ENCODE results near the gene CLEC11A. TPM values are rescaled to one million over a fixed set of nuclear protein-coding genes. Genes with fewer than 3 reads are reported as not detected.
A peak's percentile ranks its signal among the peaks of the same experiment; 100 is the strongest.

Gene CLEC11A
- total and polyA plus RNA-seq, 2 experiments from 2014 or later: 122 to 164 TPM

GRCh38 chr19:50713556-50714236, 9.5 kb upstream of the CLEC11A start:
- no peaks in the 10 kb centered on the region for H4K20me1 ChIP-seq (ENCODE audit: insufficient read depth)
- no peaks in the 10 kb centered on the region for H3K9me2 ChIP-seq (ENCODE audit: insufficient read depth)
- no peak overlapping the region for H2AFZ ChIP-seq
- no peaks in the 10 kb centered on the region for H3F3A ChIP-seq (ENCODE audit: insufficient read depth)
- H3K79me2 ChIP-seq (ENCODE audit: insufficient read depth): no peaks in the 10 kb centered on the region
- no peaks in the 10 kb centered on the region for H3K36me3 ChIP-seq (ENCODE audit: low read depth)
- H3K27ac ChIP-seq: no peak overlapping the region
- TF ChIP-seq EZH2 (IDR thresholded peaks at IDR 0.05; ENCODE audit: insufficient read depth, poor library complexity, severe bottlenecking) (no peak), EZH2phosphoT487 (IDR thresholded peaks at IDR 0.05; ENCODE audit: insufficient read depth, low read depth) (no peak)
- H3K27me3 ChIP-seq (replicated peaks; ENCODE audit: insufficient read depth): no peaks in the 10 kb centered on the region
- no peak overlapping the region for H3K9ac ChIP-seq
- H3K4me1 ChIP-seq (ENCODE audit: insufficient read depth): no peaks in the 10 kb centered on the region
- no peak overlapping the region for H3K4me3 ChIP-seq
- in situ Hi-C loops (cut with MboI): no loop called here
- 87 to 89% methylated on average over 21 to 22 of the region's 22 CpGs for WGBS, 2 experiments (ENCODE audit: low coverage in 1 of 2, low lambda C conversion rate in 2 of 2, missing lambda C conversion rate in 2 of 2)
- no peak overlapping the region for H3K4me2 ChIP-seq (ENCODE audit: unreplicated experiment)
- no peaks in the 10 kb centered on the region for H3K9me3 ChIP-seq (ENCODE audit: low read depth)
- DNase-seq: no peak

GRCh38 chr19:50716178-50717025, 6.8 kb upstream of the CLEC11A start:
- Histone ChIP-seq H3K36me3 (ENCODE audit: low read depth) (no peaks in the 10 kb centered on the region), H3K4me2 (ENCODE audit: unreplicated experiment) (no peak overlapping the region), H3F3A (ENCODE audit: insufficient read depth) (no peaks in the 10 kb centered on the region), H3K9me3 (ENCODE audit: low read depth) (no peaks in the 10 kb centered on the region), H3K27ac (no peak overlapping the region), H4K20me1 (ENCODE audit: insufficient read depth) (no peaks in the 10 kb centered on the region), H3K9ac (no peak overlapping the region), H3K79me2 (ENCODE audit: insufficient read depth) (no peaks in the 10 kb centered on the region), H2AFZ (no peak overlapping the region), H3K4me3 (no peak overlapping the region), H3K27me3 (replicated peaks; ENCODE audit: insufficient read depth) (no peaks in the 10 kb centered on the region), H3K4me1 (ENCODE audit: insufficient read depth) (0 out of 2 replicates have a peak, but pooled peaks cover 4% of the 10 kb centered on the region), H3K9me2 (ENCODE audit: insufficient read depth) (no peaks in the 10 kb centered on the region)
- no peak for DNase-seq
- 85 to 87% methylated on average over 32 to 39 of the region's 39 CpGs for WGBS, 2 experiments (ENCODE audit: low coverage in 1 of 2, low lambda C conversion rate in 2 of 2, missing lambda C conversion rate in 2 of 2)
- in situ Hi-C loops (cut with MboI): no loop called here
- no peak for TF ChIP-seq EZH2 (IDR thresholded peaks at IDR 0.05; ENCODE audit: insufficient read depth, poor library complexity, severe bottlenecking)
- TF ChIP-seq EZH2phosphoT487 (IDR thresholded peaks at IDR 0.05; ENCODE audit: insufficient read depth, low read depth): no peak

GRCh38 chr19:50717026-50717723, 6.0 kb upstream of the CLEC11A start:
- Histone ChIP-seq H3K36me3 (ENCODE audit: low read depth) (no peaks in the 10 kb centered on the region), H3F3A (ENCODE audit: insufficient read depth) (no peaks in the 10 kb centered on the region), H2AFZ (no peak overlapping the region), H3K4me2 (ENCODE audit: unreplicated experiment) (no peak overlapping the region), H3K4me3 (no peak overlapping the region), H3K27me3 (replicated peaks; ENCODE audit: insufficient read depth) (no peaks in the 10 kb centered on the region), H3K9me3 (ENCODE audit: low read depth) (no peaks in the 10 kb centered on the region), H3K4me1 (ENCODE audit: insufficient read depth) (0 out of 2 replicates have a peak, but pooled peaks cover 7% of the 10 kb centered on the region), H4K20me1 (ENCODE audit: insufficient read depth) (no peaks in the 10 kb centered on the region), H3K9ac (no peak overlapping the region), H3K27ac (no peak overlapping the region), H3K9me2 (ENCODE audit: insufficient read depth) (no peaks in the 10 kb centered on the region), H3K79me2 (ENCODE audit: insufficient read depth) (no peaks in the 10 kb centered on the region)
- TF ChIP-seq EZH2phosphoT487 (IDR thresholded peaks at IDR 0.05; ENCODE audit: insufficient read depth, low read depth) (no peak), EZH2 (IDR thresholded peaks at IDR 0.05; ENCODE audit: insufficient read depth, poor library complexity, severe bottlenecking) (no peak)
- in situ Hi-C loops (cut with MboI): no loop called here
- 75 to 77% methylated on average over 19 to 23 of the region's 23 CpGs for WGBS, 2 experiments (ENCODE audit: low coverage in 1 of 2, low lambda C conversion rate in 2 of 2, missing lambda C conversion rate in 2 of 2)
- no peak for DNase-seq

GRCh38 chr19:50717891-50718254, 5.3 kb upstream of the CLEC11A start:
- Histone ChIP-seq H3K4me3 (peak overlapping the region; percentile 69), H3K4me1 (ENCODE audit: insufficient read depth) (0 out of 2 replicates have a peak, but pooled peaks cover 12% of the 10 kb centered on the region), H3K27me3 (replicated peaks; ENCODE audit: insufficient read depth) (no peaks in the 10 kb centered on the region), H2AFZ (no peak overlapping the region), H3K27ac (no peak overlapping the region), H3K4me2 (ENCODE audit: unreplicated experiment) (peak overlapping the region; percentile 77), H3F3A (ENCODE audit: insufficient read depth) (peaks cover 5% of the 10 kb centered on the region; the same call in 1 of the 2 replicates), H3K79me2 (ENCODE audit: insufficient read depth) (no peaks in the 10 kb centered on the region), H3K9me2 (ENCODE audit: insufficient read depth) (no peaks in the 10 kb centered on the region), H4K20me1 (ENCODE audit: insufficient read depth) (no peaks in the 10 kb centered on the region), H3K9me3 (ENCODE audit: low read depth) (no peaks in the 10 kb centered on the region), H3K36me3 (ENCODE audit: low read depth) (no peaks in the 10 kb centered on the region), H3K9ac (no peak overlapping the region)
- in situ Hi-C loops (cut with MboI): no loop called here
- 15% methylated on average over 4 to 13 of the region's 13 CpGs for WGBS, 2 experiments (ENCODE audit: low coverage in 1 of 2, low lambda C conversion rate in 2 of 2, missing lambda C conversion rate in 2 of 2)
- no peak for TF ChIP-seq EZH2 (IDR thresholded peaks at IDR 0.05; ENCODE audit: insufficient read depth, poor library complexity, severe bottlenecking)
- TF ChIP-seq EZH2phosphoT487 (IDR thresholded peaks at IDR 0.05; ENCODE audit: insufficient read depth, low read depth): no peak
- no peak for DNase-seq

Measured in GM23248 (cell line).